Measurements from ENCODE around the gene NELFA.

DNA sequence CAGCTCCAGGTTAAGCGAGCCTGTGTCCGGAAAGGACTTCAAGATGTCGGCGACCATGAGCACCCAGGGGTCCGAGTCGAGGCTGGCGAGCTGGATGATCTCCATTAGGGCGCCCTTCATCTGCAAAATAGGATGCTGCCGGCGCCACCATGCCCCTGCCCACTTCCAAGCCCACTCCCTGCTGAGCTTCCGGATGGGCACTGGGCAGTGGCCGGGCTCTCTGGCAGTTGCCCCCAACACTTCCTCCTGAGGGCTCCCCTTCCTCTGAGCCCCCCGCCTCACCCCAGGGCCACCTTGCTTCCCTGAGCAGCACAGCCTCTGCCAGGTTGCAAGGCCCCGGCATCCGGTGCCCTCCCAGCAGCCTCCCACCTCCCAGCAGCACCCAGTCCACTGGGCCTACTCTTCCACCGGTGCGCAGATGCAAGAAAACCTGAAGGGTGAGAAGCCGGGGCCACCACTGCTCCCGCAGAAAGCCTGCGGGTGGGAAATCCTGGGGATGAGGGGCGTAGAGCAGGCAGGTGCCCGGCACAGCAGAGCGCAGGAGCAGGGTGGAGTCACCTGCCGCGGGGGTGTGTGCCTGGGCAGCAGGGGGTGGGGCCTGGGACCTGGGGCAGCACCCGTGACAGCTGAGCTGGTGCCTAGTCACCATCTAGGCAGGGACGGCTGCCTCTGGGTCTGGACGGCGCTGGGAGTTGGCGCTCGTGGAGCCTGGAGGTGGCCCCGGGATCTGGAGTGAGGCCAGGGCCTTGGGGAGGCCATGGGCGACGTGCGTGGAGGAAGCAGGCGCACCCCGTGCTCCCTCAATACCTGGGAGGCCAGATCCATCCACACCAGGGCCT, 17.0 kb downstream of the NELFA start:
- TF ChIP-seq, protein P1, sequence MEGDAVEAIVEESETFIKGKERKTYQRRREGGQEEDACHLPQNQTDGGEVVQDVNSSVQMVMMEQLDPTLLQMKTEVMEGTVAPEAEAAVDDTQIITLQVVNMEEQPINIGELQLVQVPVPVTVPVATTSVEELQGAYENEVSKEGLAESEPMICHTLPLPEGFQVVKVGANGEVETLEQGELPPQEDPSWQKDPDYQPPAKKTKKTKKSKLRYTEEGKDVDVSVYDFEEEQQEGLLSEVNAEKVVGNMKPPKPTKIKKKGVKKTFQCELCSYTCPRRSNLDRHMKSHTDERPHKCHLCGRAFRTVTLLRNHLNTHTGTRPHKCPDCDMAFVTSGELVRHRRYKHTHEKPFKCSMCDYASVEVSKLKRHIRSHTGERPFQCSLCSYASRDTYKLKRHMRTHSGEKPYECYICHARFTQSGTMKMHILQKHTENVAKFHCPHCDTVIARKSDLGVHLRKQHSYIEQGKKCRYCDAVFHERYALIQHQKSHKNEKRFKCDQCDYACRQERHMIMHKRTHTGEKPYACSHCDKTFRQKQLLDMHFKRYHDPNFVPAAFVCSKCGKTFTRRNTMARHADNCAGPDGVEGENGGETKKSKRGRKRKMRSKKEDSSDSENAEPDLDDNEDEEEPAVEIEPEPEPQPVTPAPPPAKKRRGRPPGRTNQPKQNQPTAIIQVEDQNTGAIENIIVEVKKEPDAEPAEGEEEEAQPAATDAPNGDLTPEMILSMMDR (optimal IDR thresholded peaks at IDR 0.05 in 1 of 3, IDR thresholded peaks at IDR 0.05 in 1 of 3, conservative IDR thresholded peaks at IDR 0.05 in 1 of 3; ENCODE audit: extremely low read depth in 1 of 3, insufficient read depth in 2 of 3, low read length in 3 of 3): no peak
- TF ChIP-seq EZH2 (IDR thresholded peaks at IDR 0.05; ENCODE audit: low read length): no peak

All from keratinocyte (primary cell).